Sciatic nerve (tissue), 2 donors: ENCODE data around the gene ACOT4. TPM values are rescaled to one million over a fixed set of nuclear protein-coding genes. Genes with fewer than 3 reads are reported as not detected.
"Not testable (repeated sequence)": the region's sequence is repeated elsewhere in the genome, so short reads cannot be mapped to it uniquely, and the experiment has no call there.

Experiments
- ATAC-seq: fragments of 200-7000 bp; cut with Tn5 transposase; one replicate; pipeline ENCODE4 v1.9.1; 2020; ENCODE audit warnings: mild to moderate bottlenecking, moderate library complexity
- DNase-seq: peaks from one replicate; pipeline ENCODE4 v3.0.0-alpha.2; 2020; ENCODE audit warnings: low spot score
- intact Hi-C: fragments of 100-400 bp; cut with DNase I; formaldehyde crosslinking; loops from one replicate; pipeline ENCODE4 v1.14.2; 2022
- total RNA-seq: library from RNA; stranded (reverse); fragmentation: NEBNext Ultra II Directional; extraction: Animal tissue kit (Norgen Biotek cat#: 25700); gene quantifications from one replicate; pipeline ENCODE4 v1.2.1, GENCODE V29; 2021
- donor health status: DM: no; HTN: no; CAD: no.
- donor health status: DM: no; HTN: no; CAD: no.

Gene ACOT4
- total RNA-seq, 1 donor from 2014 or later = 0.49 TPM

DNA sequence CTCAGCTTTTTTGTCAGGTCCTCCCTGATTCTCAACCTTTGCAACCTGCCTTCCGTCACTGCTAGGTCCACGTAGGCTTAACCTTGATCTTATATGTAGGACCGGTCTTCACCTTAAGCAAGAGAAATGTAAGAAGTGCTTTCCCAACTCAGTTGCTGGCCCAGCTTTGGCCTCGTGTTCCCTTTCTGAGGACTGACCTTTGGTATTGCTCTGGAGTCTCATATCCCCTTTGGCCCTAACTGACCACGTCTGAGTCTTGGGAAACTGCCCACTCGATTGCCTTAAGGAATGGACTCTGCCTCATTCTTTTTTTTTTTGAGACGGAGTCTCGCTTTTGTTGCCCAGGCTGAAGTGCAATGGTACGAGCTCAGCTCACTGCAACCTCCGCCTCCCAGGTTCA, 28.6 kb downstream of the ACOT4 start:
- DNase-seq (no peak), ATAC-seq (no peak)
- intact Hi-C loops = loop anchor here (5.0 kb wide), 1 partner anchor 77 kb away; no protein-coding TSS in a partner anchor

- no peak for DNase-seq
- intact Hi-C loops = loop anchor here (5.0 kb wide), 1 partner anchor 74 kb away; no protein-coding TSS in a partner anchor
- ATAC-seq = no peak
Observed at GRCh38 chr14:73623504-73624054, 31.9 kb downstream of the ACOT4 start.

- intact Hi-C loops = no loop called here
- no peak for ATAC-seq
Observed at GRCh38 chr14:73625706-73626105, 34.0 kb downstream of the ACOT4 start.

GRCh38 chr14:73627151-73627558, 35.5 kb downstream of the ACOT4 start:
- intact Hi-C loops = no loop called here
- ATAC-seq (no peak), DNase-seq (no peak)

More at GRCh38 chr14:73625706-73626105, 34.0 kb downstream of the ACOT4 start:
- no peak for DNase-seq

- ATAC-seq (no peak), DNase-seq (no peak)
Observed at GRCh38 chr14:73630009-73630780, 38.5 kb downstream of the ACOT4 start.

GRCh38 chr14:73633116-73634010, 41.7 kb downstream of the ACOT4 start:
- DNase-seq = peak; percentile 76
- intact Hi-C loops = loop anchor here (5.0 kb wide), 1 partner anchor 126 kb away; no protein-coding TSS in a partner anchor
- peak; percentile 93 for ATAC-seq

More at GRCh38 chr14:73630009-73630780, 38.5 kb downstream of the ACOT4 start:
- intact Hi-C loops = loop anchor here (5.0 kb wide), 1 partner anchor 123 kb away; no protein-coding TSS in a partner anchor

- ATAC-seq (peak; percentile 87), DNase-seq (peak; percentile 67)
Observed at GRCh38 chr14:73634011-73634833, 42.5 kb downstream of the ACOT4 start.

DNA sequence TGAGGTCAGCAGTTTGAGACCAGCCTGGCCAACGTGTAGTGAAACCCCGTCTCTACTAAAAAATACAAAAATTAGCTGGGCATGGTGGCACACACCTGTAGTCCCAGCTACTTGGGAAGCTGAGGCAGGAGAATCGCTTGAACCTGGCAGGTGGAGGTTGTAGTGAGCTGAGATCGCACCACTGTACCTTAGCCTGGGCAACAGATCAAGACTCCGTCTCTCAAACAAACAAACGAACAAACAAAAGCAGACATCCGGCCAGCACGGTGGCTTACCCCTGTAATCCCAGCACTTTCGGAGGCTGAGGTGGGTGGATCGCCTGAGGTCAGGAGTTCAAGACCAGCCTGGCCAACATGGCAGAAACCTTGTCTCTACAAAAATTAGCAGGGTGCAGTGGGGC, 44.7 kb downstream of the ACOT4 start:
- ATAC-seq, DNase-seq, intact Hi-C loops: not testable (repeated sequence)

More at GRCh38 chr14:73634011-73634833, 42.5 kb downstream of the ACOT4 start:
- intact Hi-C loops = loop anchor here (5.0 kb wide), 1 partner anchor 127 kb away; no protein-coding TSS in a partner anchor

DNA sequence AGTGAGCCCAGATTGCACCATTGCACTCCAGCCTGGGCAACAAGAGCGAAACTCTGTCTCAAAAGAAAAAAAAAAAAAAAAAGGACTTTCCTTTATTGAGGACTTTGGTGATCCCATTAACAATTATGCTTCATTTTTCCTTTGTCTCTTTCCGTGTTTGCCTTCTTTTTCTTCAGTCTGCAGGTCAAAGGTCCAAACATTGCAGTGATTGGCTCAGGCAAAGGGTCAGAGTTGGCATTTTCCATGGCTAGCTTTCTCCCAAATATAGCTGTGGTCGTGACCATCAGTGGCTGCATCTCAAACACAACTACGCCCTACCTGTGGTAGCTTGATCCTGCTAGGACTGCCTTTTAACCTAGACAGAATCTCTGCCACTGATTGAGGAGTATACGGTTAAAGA, 46.2 kb downstream of the ACOT4 start:
- intact Hi-C loops = no loop called here
- DNase-seq (no peak), ATAC-seq (no peak)

GRCh38 chr14:73640796-73641365, 49.2 kb downstream of the ACOT4 start:
- intact Hi-C loops = no loop called here
- no peak for DNase-seq
- no peak for ATAC-seq

DNA sequence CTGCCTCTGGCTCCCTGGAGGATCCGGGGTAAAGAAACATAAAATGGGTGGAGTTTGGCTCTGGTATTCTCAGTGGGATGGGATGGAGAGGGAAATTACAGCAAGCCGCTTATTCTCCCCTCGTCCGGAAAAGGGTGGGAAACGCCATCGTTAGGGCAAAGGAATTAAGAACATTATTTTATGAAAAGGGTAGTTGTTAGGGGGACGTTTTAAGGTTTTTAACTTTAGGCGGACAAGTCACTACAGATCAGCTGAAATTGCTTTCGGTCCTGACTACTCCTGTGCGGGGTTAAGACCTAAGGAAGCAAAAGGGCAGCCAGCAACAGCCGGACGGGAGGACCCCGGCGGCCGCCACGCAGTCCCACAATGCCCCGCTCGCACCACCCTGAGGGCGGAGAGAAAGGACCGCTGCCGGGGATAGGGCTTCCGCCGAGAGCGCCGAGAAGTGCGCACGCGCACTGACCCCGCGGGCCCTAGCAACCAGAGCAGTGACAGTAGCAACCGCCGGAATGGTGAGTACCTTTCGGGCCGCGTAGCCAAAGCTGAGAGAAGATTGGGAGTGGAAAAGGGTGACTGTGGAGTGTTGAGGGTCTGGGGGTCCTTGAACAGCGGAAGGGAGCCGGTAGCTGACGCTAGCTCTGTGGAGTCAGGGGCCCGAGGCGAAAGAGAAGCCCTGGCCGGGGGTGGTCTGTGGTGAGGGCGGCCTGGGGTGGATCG, 53.0 kb downstream of the ACOT4 start, which contains the start of gene DNAL1:
DNAL1 (plus strand) TSS at position 456 of the 717 bp plus-strand sequence; CDS start at position 510, 54 bp downstream.
- peak; percentile 95 for DNase-seq
- peak; percentile 100 for ATAC-seq
- intact Hi-C loops = no loop called here

GRCh38 chr14:73645248-73645610, 53.6 kb downstream of the ACOT4 start:
- DNase-seq (no peak), ATAC-seq (no peak)
- intact Hi-C loops = no loop called here

Other genes starting within 250 kb of the ACOT4 start
- 119 TPM for gene NUMB, start 133.3 kb upstream of the ACOT4 start, total RNA-seq
- gene RIOX1, start 100.9 kb upstream of the ACOT4 start, total RNA-seq = 12.7 TPM
- 3.8 TPM for gene ACOT1, start 54.7 kb upstream of the ACOT4 start, total RNA-seq
- gene HEATR4, start 32.9 kb upstream of the ACOT4 start, total RNA-seq = 0.94 TPM
- 23.5 TPM for gene ACOT2, start 22.7 kb upstream of the ACOT4 start, total RNA-seq
- not detected for gene ACOT6, start 20.6 kb downstream of the ACOT4 start, total RNA-seq
- gene DNAL1, start 53.1 kb downstream of the ACOT4 start, total RNA-seq = 22.3 TPM
- gene PNMA1, start 122.5 kb downstream of the ACOT4 start, total RNA-seq = 46.1 TPM